Type B pancreatic cell (in vitro differentiated cells): ENCODE results near the gene PDAP1. TPM values are rescaled to one million over a fixed set of nuclear protein-coding genes. Genes with fewer than 3 reads are reported as not detected.

Experiments
- DNase-seq: peaks from one replicate; pipeline ENCODE4 v3.0.0; 2021; ENCODE audit warnings: mixed read lengths; ENCODE audit not compliant: unreplicated experiment; ENCODE audit errors: extremely low spot score
- H3K27ac Mint-ChIP-seq: 2 replicates; pipeline ENCODE4 v1.8.0; 2021; ENCODE audit warnings: mild to moderate bottlenecking, mixed read lengths
- H3K27me3 Mint-ChIP-seq: 2 replicates; pipeline ENCODE4 v1.8.0; 2021; ENCODE audit warnings: mixed read lengths
- H3K36me3 Mint-ChIP-seq: 2 replicates; pipeline ENCODE4 v1.8.0; 2021; ENCODE audit warnings: mixed read lengths
- H3K4me1 Mint-ChIP-seq: one replicate; pipeline ENCODE4 v1.8.0; 2021; ENCODE audit warnings: mixed read lengths; ENCODE audit not compliant: unreplicated experiment
- H3K4me3 Mint-ChIP-seq: 2 replicates; pipeline ENCODE4 v1.8.0; 2021; ENCODE audit warnings: mild to moderate bottlenecking, mixed read lengths
- H3K9me3 Mint-ChIP-seq: 2 replicates; pipeline ENCODE4 v1.8.0; 2021; ENCODE audit warnings: mixed read lengths
- CTCF ChIP-seq: fragments of 200-600 bp; sonication (generic); conservative IDR thresholded peaks from 2 replicates; pipeline ENCODE4 v1.5.0; 2021; ENCODE audit warnings: antibody characterized with exemption, mild to moderate bottlenecking
- total RNA-seq: library from RNA; stranded (reverse); gene quantifications from 2 replicates; pipeline ENCODE4 v1.2.1, GENCODE V29; 2021; ENCODE audit warnings: low replicate concordance

PDAP1 gene
- total RNA-seq, 1 donor from 2014 or later, result 112 TPM

GRCh38 chr7:99453105-99453504 is 44.7 kb upstream of the PDAP1 start:
- no peak for TF ChIP-seq CTCF
- Mint-ChIP-seq H3K4me3 (no peak overlapping the region), H3K27ac (no peak overlapping the region), H3K27me3 (no peaks in the 10 kb centered on the region), H3K9me3 (no peaks in the 10 kb centered on the region), H3K4me1 (no peaks in the 10 kb centered on the region), H3K36me3 (peaks cover 8% of the 10 kb centered on the region)
- no peak for DNase-seq

GRCh38 chr7:99452541-99452940 is 44.1 kb upstream of the PDAP1 start:
- H3K4me1 Mint-ChIP-seq, result no peaks in the 10 kb centered on the region
- DNase-seq, result no peak
- no peak for TF ChIP-seq CTCF
- H3K27ac Mint-ChIP-seq, result no peak overlapping the region
- H3K9me3 Mint-ChIP-seq, result no peaks in the 10 kb centered on the region
- H3K4me3 Mint-ChIP-seq, result no peak overlapping the region
- peaks cover 8% of the 10 kb centered on the region for H3K36me3 Mint-ChIP-seq
- H3K27me3 Mint-ChIP-seq, result no peaks in the 10 kb centered on the region

- no peaks in the 10 kb centered on the region for H3K27me3 Mint-ChIP-seq
- H3K4me1 Mint-ChIP-seq, result no peaks in the 10 kb centered on the region
- H3K36me3 Mint-ChIP-seq, result peaks cover 8% of the 10 kb centered on the region
- DNase-seq, result no peak
- H3K27ac Mint-ChIP-seq, result no peak overlapping the region
- no peak for TF ChIP-seq CTCF
- H3K9me3 Mint-ChIP-seq, result no peaks in the 10 kb centered on the region
- no peak overlapping the region for H3K4me3 Mint-ChIP-seq
Observed at GRCh38 chr7:99451936-99452335, 43.5 kb upstream of the PDAP1 start.

GRCh38 chr7:99449326-99449725 is 40.9 kb upstream of the PDAP1 start:
- no peak for TF ChIP-seq CTCF
- no peaks in the 10 kb centered on the region for H3K9me3 Mint-ChIP-seq
- H3K4me3 Mint-ChIP-seq, result no peak overlapping the region
- H3K36me3 Mint-ChIP-seq, result peaks cover 14% of the 10 kb centered on the region
- no peaks in the 10 kb centered on the region for H3K27me3 Mint-ChIP-seq
- DNase-seq, result no peak
- H3K27ac Mint-ChIP-seq, result no peak overlapping the region
- no peaks in the 10 kb centered on the region for H3K4me1 Mint-ChIP-seq

GRCh38 chr7:99448855-99449254 is 40.5 kb upstream of the PDAP1 start:
- no peaks in the 10 kb centered on the region for H3K4me1 Mint-ChIP-seq
- no peaks in the 10 kb centered on the region for H3K27me3 Mint-ChIP-seq
- H3K36me3 Mint-ChIP-seq, result peaks cover 15% of the 10 kb centered on the region
- H3K4me3 Mint-ChIP-seq, result no peak overlapping the region
- no peak for TF ChIP-seq CTCF
- H3K27ac Mint-ChIP-seq, result no peak overlapping the region
- H3K9me3 Mint-ChIP-seq, result no peaks in the 10 kb centered on the region
- DNase-seq, result no peak

GRCh38 chr7:99447943-99448342 is 39.5 kb upstream of the PDAP1 start:
- Mint-ChIP-seq H3K4me1 (no peaks in the 10 kb centered on the region), H3K9me3 (no peaks in the 10 kb centered on the region), H3K27me3 (no peaks in the 10 kb centered on the region), H3K27ac (no peak overlapping the region), H3K4me3 (no peak overlapping the region), H3K36me3 (peaks cover 19% of the 10 kb centered on the region)
- TF ChIP-seq CTCF, result peak; percentile 35
- no peak for DNase-seq
